Kidney glomerular epithelial cell (primary cell): ENCODE measurements around the gene RFX1.

Experiments
- DNase-seq: peaks from one replicate; lab custom pipeline; 2025; lab: John Stamatoyannopoulos, UW

Gene RFX1

GRCh38 chr19:13960863-13961784 is 45.0 kb downstream of the RFX1 start:
- DNase-seq = no peak

DNA sequence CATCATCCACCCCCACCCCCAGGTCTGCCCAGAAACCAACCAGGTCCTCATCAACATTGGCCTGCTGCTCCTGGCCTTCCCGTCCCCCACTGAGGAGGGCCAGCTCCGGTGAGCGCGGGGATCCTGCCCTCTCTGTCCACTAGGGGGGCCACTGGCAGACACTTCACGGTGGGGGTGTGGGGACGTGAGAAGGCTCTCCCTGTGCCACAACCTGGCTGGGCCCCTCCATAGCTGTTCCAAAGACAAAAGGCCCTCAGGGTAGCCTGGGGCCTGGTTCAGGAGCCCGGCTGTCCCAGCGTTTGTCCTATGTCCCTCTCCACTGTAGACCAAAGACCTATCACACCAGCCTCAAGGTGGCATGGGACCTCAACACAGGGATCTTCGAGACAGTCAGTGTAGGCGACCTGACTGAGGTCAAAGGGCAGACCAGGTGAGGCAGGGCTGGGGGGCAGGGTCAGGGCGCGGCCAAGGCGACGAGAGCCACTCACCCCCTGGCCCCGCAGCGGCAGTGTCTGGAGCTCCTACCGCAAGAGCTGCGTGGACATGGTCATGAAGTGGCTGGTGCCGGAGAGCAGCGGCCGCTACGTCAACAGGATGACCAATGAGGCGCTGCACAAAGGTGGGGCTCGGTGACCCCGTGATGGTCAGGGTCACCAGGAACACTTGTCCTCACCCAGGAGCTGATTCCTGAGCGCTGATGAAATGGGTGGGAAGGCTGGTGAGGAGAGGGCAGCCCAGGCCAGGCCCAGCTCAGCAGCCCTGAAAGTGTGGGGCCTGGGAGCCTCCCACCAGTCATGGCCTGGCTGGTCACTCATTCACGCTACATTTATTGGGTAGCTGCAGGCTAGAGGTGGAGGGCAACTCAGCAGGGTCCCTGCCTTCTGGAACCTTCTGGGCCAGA is 45.9 kb downstream of the RFX1 start:
- DNase-seq = no peak

GRCh38 chr19:13959141-13959961 is 46.8 kb downstream of the RFX1 start:
- DNase-seq = no peak

DNA sequence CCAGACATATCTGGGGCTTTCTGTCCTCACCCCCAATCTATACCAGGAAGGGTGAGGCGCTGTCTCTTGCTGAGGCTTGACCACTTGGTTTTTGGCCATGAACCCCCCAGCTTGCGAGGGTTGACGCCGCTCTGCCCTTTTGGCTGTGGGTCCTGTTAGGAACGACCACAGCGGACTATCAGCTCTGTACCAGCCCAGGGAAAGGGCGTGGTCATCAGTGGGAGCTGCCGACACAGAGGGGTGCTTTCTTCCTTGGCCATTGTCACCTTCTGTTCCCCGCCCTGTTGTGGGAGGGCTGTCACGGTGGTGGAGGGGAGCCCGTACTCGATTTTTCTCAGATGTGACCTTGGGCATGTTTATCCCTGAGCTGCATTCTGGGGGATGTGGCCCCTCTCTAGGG is 48.1 kb downstream of the RFX1 start:
- no peak for DNase-seq

DNA sequence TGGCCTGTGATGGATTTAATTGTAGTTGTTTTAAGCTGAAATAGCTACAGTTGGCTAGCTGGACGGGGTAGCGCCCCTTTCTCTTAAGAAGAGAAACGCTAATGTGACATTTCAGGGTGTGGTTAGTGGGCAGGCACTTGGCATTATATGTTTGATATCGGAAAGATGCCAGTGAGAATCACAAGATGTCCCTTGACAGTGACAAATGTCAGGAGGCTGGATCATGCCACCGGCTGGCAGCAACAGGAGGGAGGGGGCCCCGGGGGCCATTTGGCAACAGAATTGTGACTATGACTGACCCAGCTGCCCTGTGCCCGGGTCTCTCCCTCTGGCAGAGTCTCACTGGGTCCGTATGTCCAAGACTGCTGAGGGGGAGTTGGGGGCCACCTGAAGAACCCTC is 49.1 kb downstream of the RFX1 start:
- DNase-seq = no peak

DNA sequence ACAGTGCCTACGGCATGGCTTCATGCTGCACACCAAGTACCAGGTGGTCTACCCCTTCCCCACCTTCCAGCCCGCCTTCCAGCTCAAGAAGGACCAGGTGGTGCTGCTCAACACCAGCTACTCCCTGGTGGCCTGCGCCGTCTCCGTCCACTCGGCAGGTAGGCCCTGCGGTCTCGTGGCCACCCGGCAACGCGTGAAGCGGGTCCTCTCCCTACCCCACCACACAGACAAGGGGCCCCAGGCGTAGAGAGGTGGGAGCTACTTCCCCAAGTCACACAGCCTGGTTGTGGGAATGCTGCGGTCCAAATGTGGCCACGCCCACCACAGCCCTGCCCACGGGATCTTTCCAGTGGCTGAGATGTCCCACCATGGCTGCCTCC is 49.8 kb downstream of the RFX1 start:
- no peak for DNase-seq

DNA sequence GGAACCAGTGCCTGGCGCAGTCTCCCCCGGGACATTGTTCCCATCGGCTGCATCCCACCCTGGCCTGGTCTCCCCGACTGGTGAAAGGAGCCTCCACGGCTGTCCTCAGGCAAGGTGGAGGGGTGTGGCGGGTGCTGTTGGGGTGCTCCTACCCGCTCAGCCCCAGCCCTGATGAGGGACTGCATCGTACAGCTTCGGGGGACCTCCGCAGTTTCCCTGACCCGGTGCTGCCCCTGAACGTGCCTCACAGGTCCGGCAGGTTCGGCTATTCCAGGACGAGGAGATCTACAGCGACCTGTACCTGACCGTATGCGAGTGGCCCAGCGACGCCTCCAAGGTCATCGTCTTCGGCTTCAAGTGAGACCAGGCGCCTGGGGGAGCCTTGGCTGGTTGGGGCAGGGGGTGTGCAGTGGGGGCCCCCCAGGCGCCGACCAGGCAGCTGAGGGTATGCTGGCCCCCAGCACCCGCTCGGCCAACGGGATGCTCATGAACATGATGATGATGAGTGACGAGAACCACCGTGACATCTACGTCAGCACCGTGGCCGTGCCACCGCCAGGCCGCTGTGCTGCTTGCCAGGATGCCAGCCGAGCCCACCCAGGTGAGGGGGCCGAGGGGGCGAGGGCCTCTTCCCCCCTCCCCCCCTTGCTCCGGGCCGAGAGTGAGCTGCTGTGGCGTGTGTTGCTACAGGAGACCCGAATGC is 50.3 kb downstream of the RFX1 start:
- no peak for DNase-seq

- no peak for DNase-seq
Observed at GRCh38 chr19:13954185-13954584, 51.9 kb downstream of the RFX1 start.

- DNase-seq = peak; percentile 17
Observed at GRCh38 chr19:13952931-13953531, 53.1 kb downstream of the RFX1 start.

- peak; percentile 98 for DNase-seq
Observed at GRCh38 chr19:13952154-13952930, 53.8 kb downstream of the RFX1 start, which contains the start of gene DCAF15. Gene DCAF15 (plus strand): TSS chr19:13952509. CDS start chr19:13952513, 4 bp downstream.

GRCh38 chr19:13951799-13952153 is 54.3 kb downstream of the RFX1 start:
- DNase-seq = no peak

DNA sequence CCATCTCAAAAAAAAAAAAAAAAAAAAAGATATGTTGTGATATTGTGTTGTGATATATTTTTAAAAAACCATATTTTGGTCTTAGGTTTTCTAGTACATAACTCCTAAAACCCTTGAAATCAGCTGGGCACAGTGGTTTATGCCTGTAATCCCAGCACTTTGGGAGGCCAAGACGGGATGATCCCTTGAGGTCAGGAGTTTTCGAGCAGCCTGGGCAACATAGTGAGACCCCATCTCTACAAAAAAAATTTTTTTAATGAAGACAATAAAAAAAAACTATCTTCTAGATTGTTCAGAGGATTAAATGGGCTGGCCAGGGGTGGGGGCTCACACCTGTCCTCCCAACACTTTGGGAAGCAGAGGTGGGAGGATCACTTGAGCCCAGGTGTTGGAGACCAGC is 55.1 kb downstream of the RFX1 start:
- no peak for DNase-seq

DNA sequence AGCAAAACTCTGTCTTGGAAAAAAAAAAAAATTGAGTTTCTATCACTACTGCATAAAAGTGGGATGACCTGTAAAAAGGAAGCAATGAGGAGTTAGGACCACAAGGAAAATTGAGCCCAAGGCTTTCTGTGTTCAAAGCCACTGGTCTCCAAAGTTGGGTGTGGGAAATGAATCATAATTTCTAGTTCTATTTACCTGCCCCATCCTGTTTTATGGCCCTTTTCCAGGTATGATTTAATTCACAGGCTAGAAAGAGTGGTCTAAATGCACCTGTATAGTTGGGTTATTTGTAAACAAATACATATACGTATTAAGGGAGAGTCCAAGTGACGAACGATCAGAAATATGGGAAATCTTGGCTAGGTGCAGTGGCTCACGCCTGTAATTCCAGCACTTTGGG is 59.7 kb downstream of the RFX1 start:
- no peak for DNase-seq

DNA sequence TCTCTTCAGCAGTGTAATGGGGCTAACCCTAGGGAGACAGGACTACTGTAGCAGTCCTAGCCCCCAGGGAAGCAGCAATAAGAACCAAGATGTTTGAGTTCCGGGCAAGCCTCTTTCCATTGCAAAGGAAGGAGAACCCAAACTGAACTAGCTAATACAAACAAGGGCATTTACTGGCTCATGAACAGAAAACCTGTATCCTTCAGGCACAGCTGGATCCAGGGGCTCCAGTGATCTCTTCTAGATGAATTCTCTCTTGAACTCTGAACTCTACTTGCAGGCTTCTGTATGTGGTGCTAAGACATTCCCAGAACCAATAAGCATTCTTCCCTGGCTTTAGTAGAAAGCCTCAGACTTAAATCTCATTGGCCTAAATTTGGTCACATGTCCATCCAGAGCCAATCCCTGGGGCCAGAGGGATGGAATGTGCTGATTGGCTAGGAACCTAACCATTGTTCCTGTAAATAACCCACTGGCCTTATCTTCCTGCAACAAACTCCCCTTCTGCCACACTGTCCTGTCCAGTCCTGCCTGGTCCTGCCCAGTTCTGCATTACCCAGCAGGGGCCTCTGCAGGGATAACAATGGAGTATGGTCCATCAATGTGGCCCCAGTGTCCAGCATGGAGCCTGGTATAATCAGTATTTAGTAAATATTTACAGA is 64.0 kb downstream of the RFX1 start:
- DNase-seq = no peak

GRCh38 chr19:13938301-13939064 is 67.6 kb downstream of the RFX1 start, which contains the start of gene PODNL1:
Gene PODNL1 (minus strand): TSS chr19:13938417. CDS start chr19:13938181, 236 bp downstream.
- no peak for DNase-seq

- DNase-seq = no peak
Observed at GRCh38 chr19:13937479-13938300, 68.4 kb downstream of the RFX1 start.

- no peak for DNase-seq
Observed at GRCh38 chr19:13935765-13936510, 70.2 kb downstream of the RFX1 start.
